GM13976 (cell line): ENCODE measurements around the gene FEM1C.

Source experiments
- DNase-seq: peaks from one replicate; pipeline ENCODE4 v3.0.0; 2012; ENCODE audit warnings: low spot score
- CTCF ChIP-seq: IDR thresholded peaks from 2 replicates; pipeline ENCODE4 v1.5.1; 2012; ENCODE audit warnings: borderline replicate concordance, mild to moderate bottlenecking; ENCODE audit not compliant: insufficient read depth; ENCODE audit errors: extremely low read depth, missing control alignments, control extremely low read depth
- in situ Hi-C: fragments of 300-500 bp; cut with MboI; formaldehyde crosslinking; loops from one replicate; pipeline ENCODE4 v1.12.0; 2022; ENCODE audit warnings: low sequenced_read_pairs, mixed read lengths, inconsistent platforms; ENCODE audit not compliant: unreplicated experiment

Gene FEM1C

GRCh38 chr5:115542651-115543364 lies 1.8 kb downstream of the FEM1C start:
- in situ Hi-C loops: no loop called here
- no peak for TF ChIP-seq CTCF
- no peak for DNase-seq

- in situ Hi-C loops: no loop called here
- no peak for DNase-seq
- no peak for TF ChIP-seq CTCF
Observed at GRCh38 chr5:115542086-115542485, 2.5 kb downstream of the FEM1C start.

- in situ Hi-C loops: no loop called here
- no peak for DNase-seq
- TF ChIP-seq CTCF: no peak
Observed at GRCh38 chr5:115541611-115542010, 3.0 kb downstream of the FEM1C start.

GRCh38 chr5:115535479-115536035 lies 9.0 kb downstream of the FEM1C start:
- in situ Hi-C loops: no loop called here
- DNase-seq: no peak
- no peak for TF ChIP-seq CTCF

- TF ChIP-seq CTCF: no peak
- in situ Hi-C loops: no loop called here
- DNase-seq: no peak
Observed at GRCh38 chr5:115532517-115532916, 12.1 kb downstream of the FEM1C start.

- no peak for DNase-seq
- TF ChIP-seq CTCF: no peak
- in situ Hi-C loops: no loop called here
Observed at GRCh38 chr5:115531787-115532367, 12.7 kb downstream of the FEM1C start.
